SK-N-MC (cell line): Measurements from ENCODE around the gene TCF12.

ENCODE experiments used
- EZH2 ChIP-seq: fragments of 200-600 bp; sonication (generic); IDR thresholded peaks from one replicate; pipeline ENCODE4 v1.6.1; 2017; ENCODE audit warnings: antibody characterized with exemption
- FOXP2 ChIP-seq: optimal IDR thresholded peaks from 2 replicates; pipeline ENCODE3; 2011; ENCODE audit warnings: mild to moderate bottlenecking, moderate library complexity; ENCODE audit not compliant: insufficient read depth; ENCODE audit errors: extremely low read length, control extremely low read depth
- POLR2AphosphoS5 ChIP-seq: IDR thresholded peaks from 2 replicates; pipeline ENCODE4 v1.6.1; 2012; ENCODE audit warnings: mild to moderate bottlenecking, low read depth, low read length, borderline replicate concordance

DNA sequence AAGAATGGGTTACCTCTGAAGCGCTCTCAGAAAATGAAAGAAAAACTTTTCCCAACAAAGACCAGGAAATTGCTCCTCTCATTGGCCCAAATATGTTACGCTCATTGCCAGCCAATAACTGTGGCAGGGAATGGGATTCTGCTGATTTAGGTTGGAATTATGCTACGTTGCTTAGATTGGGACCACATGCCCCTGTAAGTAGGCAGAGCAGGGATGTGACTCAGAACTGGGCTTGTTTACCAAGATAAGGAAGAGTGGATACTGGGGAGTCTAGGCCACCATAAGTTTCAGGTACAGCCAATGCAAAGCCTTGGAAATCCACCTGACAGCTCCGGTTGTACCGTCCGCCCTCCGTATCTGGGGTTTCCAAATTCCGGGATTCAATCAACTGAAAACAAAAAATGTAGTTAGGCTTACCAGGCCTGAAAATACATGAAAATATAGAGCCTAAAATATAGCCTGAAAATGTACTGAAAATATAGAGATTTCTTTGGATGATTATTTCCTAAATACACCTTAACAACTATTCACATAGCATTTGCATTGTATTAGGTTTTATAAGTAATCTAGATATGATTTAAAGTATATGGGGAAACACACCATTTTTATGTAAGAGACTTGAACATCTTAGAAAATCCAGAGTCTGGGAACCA, 1.5 kb upstream of the TCF12 start:
- TF ChIP-seq POLR2AphosphoS5 (no peak), EZH2 (no peak), FOXP2 (no peak)
